Stomach (tissue), 9 donors: ENCODE data around the gene HTRA3. TPM values are rescaled to one million over a fixed set of nuclear protein-coding genes. Genes with fewer than 3 reads are reported as not detected.

ENCODE experiments used
- DNase-seq, 2 donors: peaks; one replicate each; pipeline versions ENCODE4 v3.0.0 to v3.0.0-alpha.2; 2013 to 2019
- H3K27ac ChIP-seq, 5 donors: fragments of 200-600 bp in 4 of 5; sonication (generic) in 4 of 5; one replicate each; pipeline ENCODE4 v1.5.1; 2013 to 2019; ENCODE audit warnings: mild to moderate bottlenecking in 1 of 5, moderate library complexity in 1 of 5
- H3K27me3 ChIP-seq, 3 donors: fragments of 200-600 bp; sonication (generic); one replicate each; pipeline ENCODE4 v1.5.1; 2017 to 2019; ENCODE audit warnings: mixed run types in 1 of 3
- H3K36me3 ChIP-seq, 4 donors: fragments of 200-600 bp; sonication (generic); 1 replicate in 3 of 4; 2 replicates in 1 of 4; pipeline ENCODE4 v1.5.1; 2016 to 2019
- H3K4me1 ChIP-seq, 4 donors: fragments of 200-600 bp; sonication (generic); one replicate each; pipeline ENCODE4 v1.5.1; 2016 to 2019
- H3K4me3 ChIP-seq, 4 donors: fragments of 200-600 bp; sonication (generic) in 3 of 4; one replicate each; pipeline ENCODE4 v1.5.1; 2016 to 2019; ENCODE audit warnings: mild to moderate bottlenecking in 1 of 4
- H3K9me3 ChIP-seq, 4 donors: fragments of 200-600 bp; sonication (generic); one replicate each; pipeline ENCODE4 v1.5.1; 2016 to 2019
- EP300 ChIP-seq: sonication (generic); formaldehyde crosslinking; IDR thresholded peaks from one replicate; pipeline ENCODE4 v1.6.1; 2017; ENCODE audit warnings: antibody characterized with exemption
- POLR2A ChIP-seq, 4 donors: fragments of 450-650 bp; IDR thresholded peaks; one replicate each; pipeline ENCODE4 v1.6.1; 2016; ENCODE audit warnings: antibody characterized with exemption in 4 of 4, control low read depth in 2 of 4, mild to moderate bottlenecking in 1 of 4, moderate library complexity in 1 of 4
- POLR2AphosphoS5 ChIP-seq, 3 donors: sonication (generic); formaldehyde crosslinking; IDR thresholded peaks; one replicate each; pipeline ENCODE4 v1.6.1; 2016; ENCODE audit warnings: antibody characterized with exemption in 3 of 3
- WGBS, 5 donors: extraction: QIAGEN DNeasy Blood & Tissue Kit in 3 of 5; methylation state at CpG; one replicate each; pipeline versions ENCODE4 v1.1.5 to v1.1.7; 2013 to 2018; 5-methylcytosine and 5-hydroxymethylcytosine counted together
- intact Hi-C: fragments of 100-400 bp; cut with DNase I; formaldehyde crosslinking; loops from one replicate; pipeline ENCODE4 v1.15.1; 2023; ENCODE audit warnings: low total_unique reads
- polyA plus RNA-seq, 3 donors: library from polyadenylated mRNA; stranded (reverse); fragments of 200-250 nt; gene quantifications; one replicate each; pipeline ENCODE4 v1.2.3, GENCODE V29; 2013
- total RNA-seq, 5 donors: library from RNA; depleted of rRNA; stranded (reverse); fragments of >200 nt; gene quantifications; one replicate each; pipeline versions ENCODE4 v1.1.0 to v1.2.3, GENCODE V29; 2014 to 2016
- TF ChIP-seq, protein P1 (sequence below), 7 experiments: fragments of 450-650 bp in 4 of 7; fragments of 200-600 bp in 3 of 7; sonication (generic) in 3 of 7; IDR thresholded peaks; one replicate each; pipeline ENCODE4 v1.5.1; 2016 to 2019; ENCODE audit warnings: antibody characterized with exemption in 7 of 7, control low read depth in 2 of 7, mild to moderate bottlenecking in 1 of 7
- donor health status: healthy with polysubstance abuse.
- donor health status: Bipolar disorder and iron deficiency.
- donor health status: healthy.

Gene HTRA3
- total and polyA plus RNA-seq, 8 donors, result 6.6 to 26.8 (median 15.9) TPM

DNA sequence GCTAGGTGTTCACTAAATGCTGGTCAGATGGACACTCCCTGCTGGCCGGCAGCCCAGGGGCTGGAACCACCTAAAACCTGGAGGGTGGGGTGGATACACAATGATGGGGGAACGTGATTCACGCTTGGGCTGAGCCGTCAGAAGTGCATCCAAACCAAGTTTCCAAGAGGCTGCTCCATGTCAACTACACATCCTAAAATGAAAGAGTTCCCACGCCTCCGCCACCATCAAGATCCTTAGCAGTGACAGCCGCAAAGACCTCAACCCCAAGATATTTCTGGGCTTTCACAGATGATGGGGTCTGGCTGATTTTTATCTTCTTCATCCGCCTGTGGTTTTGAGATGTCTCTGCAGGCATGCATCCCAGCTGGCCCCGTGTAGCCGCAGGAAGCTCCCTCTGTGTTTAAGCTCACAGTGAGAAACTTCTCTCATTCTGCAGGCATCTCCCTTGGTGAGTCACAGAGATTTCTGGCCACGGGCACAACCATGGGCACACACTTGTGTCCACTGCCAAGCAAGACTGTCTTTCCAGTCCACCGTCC, 84.4 kb downstream of the HTRA3 start:
- TF ChIP-seq POLR2A (IDR thresholded peaks at IDR 0.05) (no peak), EP300 (no peak), POLR2AphosphoS5 (IDR thresholded peaks at IDR 0.05) (no peak)
- TF ChIP-seq, protein P1, sequence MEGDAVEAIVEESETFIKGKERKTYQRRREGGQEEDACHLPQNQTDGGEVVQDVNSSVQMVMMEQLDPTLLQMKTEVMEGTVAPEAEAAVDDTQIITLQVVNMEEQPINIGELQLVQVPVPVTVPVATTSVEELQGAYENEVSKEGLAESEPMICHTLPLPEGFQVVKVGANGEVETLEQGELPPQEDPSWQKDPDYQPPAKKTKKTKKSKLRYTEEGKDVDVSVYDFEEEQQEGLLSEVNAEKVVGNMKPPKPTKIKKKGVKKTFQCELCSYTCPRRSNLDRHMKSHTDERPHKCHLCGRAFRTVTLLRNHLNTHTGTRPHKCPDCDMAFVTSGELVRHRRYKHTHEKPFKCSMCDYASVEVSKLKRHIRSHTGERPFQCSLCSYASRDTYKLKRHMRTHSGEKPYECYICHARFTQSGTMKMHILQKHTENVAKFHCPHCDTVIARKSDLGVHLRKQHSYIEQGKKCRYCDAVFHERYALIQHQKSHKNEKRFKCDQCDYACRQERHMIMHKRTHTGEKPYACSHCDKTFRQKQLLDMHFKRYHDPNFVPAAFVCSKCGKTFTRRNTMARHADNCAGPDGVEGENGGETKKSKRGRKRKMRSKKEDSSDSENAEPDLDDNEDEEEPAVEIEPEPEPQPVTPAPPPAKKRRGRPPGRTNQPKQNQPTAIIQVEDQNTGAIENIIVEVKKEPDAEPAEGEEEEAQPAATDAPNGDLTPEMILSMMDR (IDR thresholded peaks at IDR 0.05), result no peak
- 60 to 79% (median 67%) methylated on average over 12 of the region's 12 CpGs for WGBS, 5 donors
- H3K4me1 ChIP-seq, result peaks cover 0 to 39% (median 26%) of the 10 kb centered on the region in 4 donors
- no peak overlapping the region for H3K4me3 ChIP-seq
- no peaks in the 10 kb centered on the region for H3K9me3 ChIP-seq
- DNase-seq, result peak in 1 of 2 donors; percentile 42
- no peaks in the 10 kb centered on the region for H3K36me3 ChIP-seq
- H3K27ac ChIP-seq, result no peak overlapping the region
- no peaks in the 10 kb centered on the region for H3K27me3 ChIP-seq
- intact Hi-C loops, result no loop called here

DNA sequence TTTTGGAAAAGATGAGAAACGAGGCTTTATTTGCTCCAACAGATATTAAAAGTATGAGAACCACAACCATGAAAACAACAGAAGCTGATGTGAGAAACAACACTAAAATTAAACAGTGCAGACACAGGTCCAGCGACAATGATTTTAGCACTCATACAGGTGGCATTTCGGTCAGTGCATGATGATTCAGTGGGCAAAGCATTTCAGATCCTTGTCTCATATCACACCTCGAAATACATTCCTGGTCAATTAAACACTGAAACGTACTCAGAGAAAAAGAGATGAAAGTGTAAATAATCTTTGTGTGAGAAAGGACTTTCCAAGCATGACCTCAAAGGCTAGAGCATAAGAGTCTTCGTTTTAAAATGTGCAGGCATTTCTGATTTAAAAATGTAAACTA, 85.8 kb downstream of the HTRA3 start:
- TF ChIP-seq, protein P1 (IDR thresholded peaks at IDR 0.05), result no peak
- WGBS, 5 donors, result 44 to 56% (median 50%) methylated on average over 6 of the region's 6 CpGs
- Histone ChIP-seq H3K9me3 (no peaks in the 10 kb centered on the region), H3K4me1 (peaks cover 0 to 39% (median 26%) of the 10 kb centered on the region in 4 donors), H3K36me3 (no peaks in the 10 kb centered on the region), H3K27ac (no peak overlapping the region), H3K27me3 (no peaks in the 10 kb centered on the region), H3K4me3 (no peak overlapping the region)
- no peak for DNase-seq
- intact Hi-C loops, result no loop called here

DNA sequence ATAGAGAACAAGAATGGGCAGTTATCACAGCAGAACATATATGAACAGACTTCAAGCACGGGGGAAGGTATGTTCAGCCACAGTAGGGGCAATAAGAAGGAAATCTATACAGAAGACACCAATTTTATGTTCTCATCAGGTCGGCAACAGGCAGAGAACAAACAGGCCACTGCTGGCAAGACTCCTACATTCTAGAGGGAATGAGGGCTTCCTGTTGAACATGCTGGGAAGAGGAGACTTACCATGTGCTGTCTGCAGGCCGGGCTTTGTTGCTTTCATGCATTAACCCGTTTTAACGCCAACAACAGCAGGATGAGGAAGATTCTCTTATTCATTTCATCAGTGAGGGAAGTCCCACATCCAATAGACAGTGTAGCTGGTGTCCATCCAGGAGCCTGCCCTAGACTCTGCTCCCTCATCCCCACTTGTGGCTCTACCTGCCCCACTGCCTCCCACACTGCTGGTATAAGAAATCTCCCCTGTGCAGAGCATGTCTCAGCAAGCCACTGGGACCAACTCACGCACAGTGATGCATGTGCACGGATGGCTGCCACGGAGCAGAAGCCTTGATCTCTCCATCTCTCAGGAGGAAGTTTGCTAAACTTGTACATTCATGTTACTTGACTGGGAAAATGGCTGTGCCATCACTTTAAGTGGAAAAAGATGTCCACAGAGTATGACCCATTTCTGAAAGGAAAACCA, 86.5 kb downstream of the HTRA3 start:
- no peaks in the 10 kb centered on the region for H3K27me3 ChIP-seq
- intact Hi-C loops, result no loop called here
- no peaks in the 10 kb centered on the region for H3K36me3 ChIP-seq
- no peaks in the 10 kb centered on the region for H3K9me3 ChIP-seq
- no peak overlapping the region for H3K27ac ChIP-seq
- H3K4me1 ChIP-seq, result peaks cover 0 to 37% (median 24%) of the 10 kb centered on the region in 4 donors
- H3K4me3 ChIP-seq, result no peak overlapping the region
- 50 to 70% (median 62%) methylated on average over 8 of the region's 8 CpGs for WGBS, 5 donors
- no peak for TF ChIP-seq EP300
- TF ChIP-seq, protein P1 (IDR thresholded peaks at IDR 0.05), result no peak
- no peak for TF ChIP-seq POLR2A (IDR thresholded peaks at IDR 0.05)
- no peak for TF ChIP-seq POLR2AphosphoS5 (IDR thresholded peaks at IDR 0.05)
- peak in 1 of 2 donors; percentile 41 for DNase-seq

Other genes starting within 250 kb of the HTRA3 start
- 10 to 100 TPM in 2 of 5 donors, 1 to 10 TPM in 3; 3.1 to 28.0 (median 9.4) TPM for gene ABLIM2, start 110.9 kb upstream of the HTRA3 start, total RNA-seq
- gene ABLIM2, start 110.9 kb upstream of the HTRA3 start, polyA plus RNA-seq, result 1 to 10 TPM; 2.3 to 5.8 (median 2.4) TPM
- gene SH3TC1, start 70.5 kb upstream of the HTRA3 start, total RNA-seq, result 10 to 100 TPM; 22.8 to 96.2 (median 52.5) TPM
- gene SH3TC1, start 70.5 kb upstream of the HTRA3 start, polyA plus RNA-seq, result 10 to 100 TPM; 12.0 to 18.2 (median 13.9) TPM
- 10 to 100 TPM; 23.3 to 45.5 (median 37.9) TPM for gene ACOX3, start 171.0 kb downstream of the HTRA3 start, total RNA-seq
- 10 to 100 TPM; 13.5 to 43.7 (median 22.4) TPM for gene ACOX3, start 171.0 kb downstream of the HTRA3 start, polyA plus RNA-seq
- gene TRMT44, start 171.0 kb downstream of the HTRA3 start, total RNA-seq, result 10 to 100 TPM in 3 of 5 donors, 1 to 10 TPM in 2; 1.8 to 39.7 (median 13.3) TPM
- 1 to 10 TPM; 5.6 to 6.9 (median 6.7) TPM for gene TRMT44, start 171.0 kb downstream of the HTRA3 start, polyA plus RNA-seq